Measurements from ENCODE around the gene MED13L.

DNA sequence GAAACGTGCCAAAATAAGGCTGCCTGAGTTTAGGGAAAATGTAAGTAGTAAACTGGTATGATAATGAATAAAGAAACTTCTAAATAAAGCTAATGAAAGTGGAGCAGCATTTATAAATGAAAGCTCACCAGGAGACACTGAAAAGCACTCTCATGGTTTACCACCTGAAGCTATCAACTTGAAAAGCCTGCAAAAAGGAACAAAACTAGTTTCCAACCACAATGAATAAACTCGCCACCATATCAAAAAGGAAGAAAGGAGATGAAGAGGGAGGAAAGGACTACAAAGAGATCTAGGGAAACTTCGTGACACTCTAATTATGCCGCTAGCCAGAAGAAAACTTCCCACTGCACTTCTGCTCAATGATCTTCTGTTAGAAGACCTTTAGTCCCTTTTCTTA is 66.7 kb downstream of the MED13L start:
- TF ChIP-seq, protein P1, sequence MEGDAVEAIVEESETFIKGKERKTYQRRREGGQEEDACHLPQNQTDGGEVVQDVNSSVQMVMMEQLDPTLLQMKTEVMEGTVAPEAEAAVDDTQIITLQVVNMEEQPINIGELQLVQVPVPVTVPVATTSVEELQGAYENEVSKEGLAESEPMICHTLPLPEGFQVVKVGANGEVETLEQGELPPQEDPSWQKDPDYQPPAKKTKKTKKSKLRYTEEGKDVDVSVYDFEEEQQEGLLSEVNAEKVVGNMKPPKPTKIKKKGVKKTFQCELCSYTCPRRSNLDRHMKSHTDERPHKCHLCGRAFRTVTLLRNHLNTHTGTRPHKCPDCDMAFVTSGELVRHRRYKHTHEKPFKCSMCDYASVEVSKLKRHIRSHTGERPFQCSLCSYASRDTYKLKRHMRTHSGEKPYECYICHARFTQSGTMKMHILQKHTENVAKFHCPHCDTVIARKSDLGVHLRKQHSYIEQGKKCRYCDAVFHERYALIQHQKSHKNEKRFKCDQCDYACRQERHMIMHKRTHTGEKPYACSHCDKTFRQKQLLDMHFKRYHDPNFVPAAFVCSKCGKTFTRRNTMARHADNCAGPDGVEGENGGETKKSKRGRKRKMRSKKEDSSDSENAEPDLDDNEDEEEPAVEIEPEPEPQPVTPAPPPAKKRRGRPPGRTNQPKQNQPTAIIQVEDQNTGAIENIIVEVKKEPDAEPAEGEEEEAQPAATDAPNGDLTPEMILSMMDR (IDR thresholded peaks at IDR 0.05) = no peak
- TF ChIP-seq POLR2AphosphoS5 (IDR thresholded peaks at IDR 0.05; ENCODE audit: low read depth, low read length) (no peak), RFX5 (IDR thresholded peaks at IDR 0.05; ENCODE audit: low read length) (no peak), ELF1 (IDR thresholded peaks at IDR 0.05) (no peak), TCF12 (IDR thresholded peaks at IDR 0.05) (no peak), RAD21 (IDR thresholded peaks at IDR 0.05; ENCODE audit: low read length) (no peak)
- TF ChIP-seq, protein P2, sequence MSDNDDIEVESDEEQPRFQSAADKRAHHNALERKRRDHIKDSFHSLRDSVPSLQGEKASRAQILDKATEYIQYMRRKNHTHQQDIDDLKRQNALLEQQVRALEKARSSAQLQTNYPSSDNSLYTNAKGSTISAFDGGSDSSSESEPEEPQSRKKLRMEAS (IDR thresholded peaks at IDR 0.05; ENCODE audit: low read depth) = no peak
- TF ChIP-seq, protein P3, sequence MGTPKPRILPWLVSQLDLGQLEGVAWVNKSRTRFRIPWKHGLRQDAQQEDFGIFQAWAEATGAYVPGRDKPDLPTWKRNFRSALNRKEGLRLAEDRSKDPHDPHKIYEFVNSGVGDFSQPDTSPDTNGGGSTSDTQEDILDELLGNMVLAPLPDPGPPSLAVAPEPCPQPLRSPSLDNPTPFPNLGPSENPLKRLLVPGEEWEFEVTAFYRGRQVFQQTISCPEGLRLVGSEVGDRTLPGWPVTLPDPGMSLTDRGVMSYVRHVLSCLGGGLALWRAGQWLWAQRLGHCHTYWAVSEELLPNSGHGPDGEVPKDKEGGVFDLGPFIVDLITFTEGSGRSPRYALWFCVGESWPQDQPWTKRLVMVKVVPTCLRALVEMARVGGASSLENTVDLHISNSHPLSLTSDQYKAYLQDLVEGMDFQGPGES (IDR thresholded peaks at IDR 0.05; ENCODE audit: low read depth, low read length) = no peak
- TF ChIP-seq, protein P4, sequence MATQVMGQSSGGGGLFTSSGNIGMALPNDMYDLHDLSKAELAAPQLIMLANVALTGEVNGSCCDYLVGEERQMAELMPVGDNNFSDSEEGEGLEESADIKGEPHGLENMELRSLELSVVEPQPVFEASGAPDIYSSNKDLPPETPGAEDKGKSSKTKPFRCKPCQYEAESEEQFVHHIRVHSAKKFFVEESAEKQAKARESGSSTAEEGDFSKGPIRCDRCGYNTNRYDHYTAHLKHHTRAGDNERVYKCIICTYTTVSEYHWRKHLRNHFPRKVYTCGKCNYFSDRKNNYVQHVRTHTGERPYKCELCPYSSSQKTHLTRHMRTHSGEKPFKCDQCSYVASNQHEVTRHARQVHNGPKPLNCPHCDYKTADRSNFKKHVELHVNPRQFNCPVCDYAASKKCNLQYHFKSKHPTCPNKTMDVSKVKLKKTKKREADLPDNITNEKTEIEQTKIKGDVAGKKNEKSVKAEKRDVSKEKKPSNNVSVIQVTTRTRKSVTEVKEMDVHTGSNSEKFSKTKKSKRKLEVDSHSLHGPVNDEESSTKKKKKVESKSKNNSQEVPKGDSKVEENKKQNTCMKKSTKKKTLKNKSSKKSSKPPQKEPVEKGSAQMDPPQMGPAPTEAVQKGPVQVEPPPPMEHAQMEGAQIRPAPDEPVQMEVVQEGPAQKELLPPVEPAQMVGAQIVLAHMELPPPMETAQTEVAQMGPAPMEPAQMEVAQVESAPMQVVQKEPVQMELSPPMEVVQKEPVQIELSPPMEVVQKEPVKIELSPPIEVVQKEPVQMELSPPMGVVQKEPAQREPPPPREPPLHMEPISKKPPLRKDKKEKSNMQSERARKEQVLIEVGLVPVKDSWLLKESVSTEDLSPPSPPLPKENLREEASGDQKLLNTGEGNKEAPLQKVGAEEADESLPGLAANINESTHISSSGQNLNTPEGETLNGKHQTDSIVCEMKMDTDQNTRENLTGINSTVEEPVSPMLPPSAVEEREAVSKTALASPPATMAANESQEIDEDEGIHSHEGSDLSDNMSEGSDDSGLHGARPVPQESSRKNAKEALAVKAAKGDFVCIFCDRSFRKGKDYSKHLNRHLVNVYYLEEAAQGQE (IDR thresholded peaks at IDR 0.05; ENCODE audit: low read depth, low read length) = no peak

Data from SK-N-SH (cell line).